HepG2 (cell line): ENCODE data around the gene LIF. TPM values are rescaled to one million over a fixed set of nuclear protein-coding genes. Genes with fewer than 3 reads are reported as not detected.

ENCODE experiments used
- MYC ChIP-seq: sonication (generic); formaldehyde crosslinking; IDR thresholded peaks from 2 replicates; pipeline ENCODE4 v1.9.0; 2021; ENCODE audit warnings: missing genetic modification reagents, borderline replicate concordance
- POLR2G ChIP-seq: fragments of 200-400 bp; formaldehyde crosslinking; IDR thresholded peaks from 2 replicates; pipeline ENCODE4 v1.6.1; 2018; ENCODE audit warnings: mild to moderate bottlenecking, low read depth, low read length, moderate library complexity
- RXRA ChIP-seq: sonication (generic); formaldehyde crosslinking; IDR thresholded peaks from 2 replicates; pipeline ENCODE4 v1.5.1; 2020; ENCODE audit warnings: missing genetic modification reagents
- SP2 ChIP-seq: sonication (generic); formaldehyde crosslinking; IDR thresholded peaks from 2 replicates; pipeline ENCODE4 v1.5.1; 2020; ENCODE audit warnings: mild to moderate bottlenecking, missing genetic modification reagents
- U2AF1 ChIP-seq: fragments of 200-400 bp; formaldehyde crosslinking; optimal IDR thresholded peaks from 2 replicates; pipeline ENCODE3; 2017; ENCODE audit warnings: mild to moderate bottlenecking, low read depth, low read length
- polyA plus RNA-seq, 8 experiments: library from polyadenylated mRNA; depleted of rRNA in 3 of 8; stranded (reverse) in 7 of 8; unstranded in 1 of 8; fragments of >200 nt; fragmentation: Illumina TruSeq in 4 of 8; extraction: Trizol in 4 of 8; gene quantifications; 2 replicates each; pipeline versions ENCODE4 v1.2.1 to v1.2.3, GENCODE V29; 2011 to 2016; ENCODE audit warnings: low read depth in 4 of 8, missing spikeins in 1 of 8, mixed read lengths in 1 of 8; ENCODE audit not compliant: insufficient read depth in 1 of 8
- total RNA-seq, 5 experiments: library from RNA; depleted of rRNA; stranded (reverse); fragments of >200 nt; fragmentation: Illumina TruSeq; extraction: Trizol; gene quantifications; 2 replicates each; pipeline ENCODE4 v1.2.3, GENCODE V29; 2016; ENCODE audit warnings: low read depth in 1 of 5
- TF ChIP-seq, protein P1 (sequence below): sonication (generic); IDR thresholded peaks from 2 replicates; pipeline ENCODE4 v1.6.1; 2016; ENCODE audit warnings: low read depth, borderline replicate concordance
- TF ChIP-seq, protein P2 (sequence below): sonication (generic); formaldehyde crosslinking; IDR thresholded peaks from 2 replicates; pipeline ENCODE4 v1.4.0; 2020; ENCODE audit warnings: mild to moderate bottlenecking, missing genetic modification reagents
- TF ChIP-seq, protein P3 (sequence below): sonication (generic); formaldehyde crosslinking; IDR thresholded peaks from 2 replicates; pipeline ENCODE4 v1.4.0; 2020; ENCODE audit warnings: missing genetic modification reagents
- TF ChIP-seq, protein P4 (sequence below): sonication (generic); formaldehyde crosslinking; IDR thresholded peaks from 2 replicates; pipeline ENCODE4 v1.5.0; 2020; ENCODE audit warnings: missing genetic modification reagents

LIF gene
- total and polyA plus RNA-seq, 2 of the 13 experiments (the other 11 are each of a cell fraction or from before 2014, with no cell fraction given), result 3.6 to 8.5 TPM

DNA sequence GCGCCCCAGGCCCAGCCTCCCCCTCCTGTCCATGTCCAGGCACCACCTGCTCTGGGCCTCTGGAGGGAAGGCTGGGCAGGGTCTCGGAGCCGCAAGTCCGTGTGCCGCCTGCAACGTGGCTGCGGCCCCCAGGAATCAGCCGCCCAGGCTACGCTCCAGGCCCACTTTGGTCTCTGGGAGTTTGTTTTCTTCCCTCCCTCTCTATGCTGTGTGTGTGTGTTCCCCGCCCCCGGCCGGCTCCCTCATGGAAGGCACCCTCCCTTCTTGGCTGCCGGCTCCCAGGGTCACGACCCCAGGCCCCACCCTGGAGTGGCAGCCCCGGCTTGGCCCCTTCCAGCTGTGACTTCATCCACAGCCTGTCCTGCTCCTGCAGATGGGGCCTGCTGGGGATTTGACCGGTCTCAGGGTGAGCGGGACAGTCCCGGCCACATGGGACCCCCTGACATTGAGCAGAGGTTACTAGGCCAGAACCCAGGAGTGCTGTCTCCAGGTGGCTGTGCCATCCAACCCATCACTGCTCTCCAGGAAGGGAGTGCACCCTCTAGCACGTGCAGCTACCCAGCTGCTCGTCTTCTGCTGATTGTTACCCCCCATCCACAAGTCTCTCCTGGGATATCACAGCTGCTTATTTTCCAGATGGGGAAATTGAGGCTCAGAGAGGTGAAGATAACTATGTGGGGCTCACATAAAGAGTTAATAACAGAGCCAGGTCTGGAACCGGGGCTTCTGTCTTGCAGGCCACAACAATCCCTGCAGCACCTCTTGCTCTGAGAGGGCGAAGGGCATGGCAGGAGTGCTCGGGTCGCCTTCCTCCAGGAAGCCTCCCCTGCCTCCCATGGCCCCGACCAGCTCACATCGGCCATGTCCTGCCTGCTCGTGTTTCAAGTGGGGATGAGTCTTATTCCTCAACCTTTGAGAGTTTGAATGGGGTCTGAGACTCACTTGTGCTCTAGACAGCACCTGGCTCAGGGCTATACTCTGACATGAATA lies 2.8 kb upstream of the LIF start (continued):
- TF ChIP-seq, protein P1, sequence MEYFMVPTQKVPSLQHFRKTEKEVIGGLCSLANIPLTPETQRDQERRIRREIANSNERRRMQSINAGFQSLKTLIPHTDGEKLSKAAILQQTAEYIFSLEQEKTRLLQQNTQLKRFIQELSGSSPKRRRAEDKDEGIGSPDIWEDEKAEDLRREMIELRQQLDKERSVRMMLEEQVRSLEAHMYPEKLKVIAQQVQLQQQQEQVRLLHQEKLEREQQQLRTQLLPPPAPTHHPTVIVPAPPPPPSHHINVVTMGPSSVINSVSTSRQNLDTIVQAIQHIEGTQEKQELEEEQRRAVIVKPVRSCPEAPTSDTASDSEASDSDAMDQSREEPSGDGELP, result 0 out of 2 replicates have a peak, but pooled peaks have one; percentile 18
- TF ChIP-seq, protein P2, sequence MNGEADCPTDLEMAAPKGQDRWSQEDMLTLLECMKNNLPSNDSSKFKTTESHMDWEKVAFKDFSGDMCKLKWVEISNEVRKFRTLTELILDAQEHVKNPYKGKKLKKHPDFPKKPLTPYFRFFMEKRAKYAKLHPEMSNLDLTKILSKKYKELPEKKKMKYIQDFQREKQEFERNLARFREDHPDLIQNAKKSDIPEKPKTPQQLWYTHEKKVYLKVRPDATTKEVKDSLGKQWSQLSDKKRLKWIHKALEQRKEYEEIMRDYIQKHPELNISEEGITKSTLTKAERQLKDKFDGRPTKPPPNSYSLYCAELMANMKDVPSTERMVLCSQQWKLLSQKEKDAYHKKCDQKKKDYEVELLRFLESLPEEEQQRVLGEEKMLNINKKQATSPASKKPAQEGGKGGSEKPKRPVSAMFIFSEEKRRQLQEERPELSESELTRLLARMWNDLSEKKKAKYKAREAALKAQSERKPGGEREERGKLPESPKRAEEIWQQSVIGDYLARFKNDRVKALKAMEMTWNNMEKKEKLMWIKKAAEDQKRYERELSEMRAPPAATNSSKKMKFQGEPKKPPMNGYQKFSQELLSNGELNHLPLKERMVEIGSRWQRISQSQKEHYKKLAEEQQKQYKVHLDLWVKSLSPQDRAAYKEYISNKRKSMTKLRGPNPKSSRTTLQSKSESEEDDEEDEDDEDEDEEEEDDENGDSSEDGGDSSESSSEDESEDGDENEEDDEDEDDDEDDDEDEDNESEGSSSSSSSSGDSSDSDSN (CRISPR knock-in tag), result peak; percentile 43; the same call in 1 of the 2 replicates
- TF ChIP-seq RXRA (peak; percentile 58; the same call in 1 of the 2 replicates), POLR2G (peak; percentile 53; the same call in 1 of the 2 replicates), U2AF1 (peak; percentile 23), SP2 (CRISPR knock-in tag) (no peak), MYC (CRISPR knock-in tag) (peak; percentile 49; the same call in 1 of the 2 replicates)
- TF ChIP-seq, protein P3, sequence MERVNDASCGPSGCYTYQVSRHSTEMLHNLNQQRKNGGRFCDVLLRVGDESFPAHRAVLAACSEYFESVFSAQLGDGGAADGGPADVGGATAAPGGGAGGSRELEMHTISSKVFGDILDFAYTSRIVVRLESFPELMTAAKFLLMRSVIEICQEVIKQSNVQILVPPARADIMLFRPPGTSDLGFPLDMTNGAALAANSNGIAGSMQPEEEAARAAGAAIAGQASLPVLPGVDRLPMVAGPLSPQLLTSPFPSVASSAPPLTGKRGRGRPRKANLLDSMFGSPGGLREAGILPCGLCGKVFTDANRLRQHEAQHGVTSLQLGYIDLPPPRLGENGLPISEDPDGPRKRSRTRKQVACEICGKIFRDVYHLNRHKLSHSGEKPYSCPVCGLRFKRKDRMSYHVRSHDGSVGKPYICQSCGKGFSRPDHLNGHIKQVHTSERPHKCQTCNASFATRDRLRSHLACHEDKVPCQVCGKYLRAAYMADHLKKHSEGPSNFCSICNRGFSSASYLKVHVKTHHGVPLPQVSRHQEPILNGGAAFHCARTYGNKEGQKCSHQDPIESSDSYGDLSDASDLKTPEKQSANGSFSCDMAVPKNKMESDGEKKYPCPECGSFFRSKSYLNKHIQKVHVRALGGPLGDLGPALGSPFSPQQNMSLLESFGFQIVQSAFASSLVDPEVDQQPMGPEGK (CRISPR knock-in tag), result peak; percentile 64
- TF ChIP-seq, protein P4, sequence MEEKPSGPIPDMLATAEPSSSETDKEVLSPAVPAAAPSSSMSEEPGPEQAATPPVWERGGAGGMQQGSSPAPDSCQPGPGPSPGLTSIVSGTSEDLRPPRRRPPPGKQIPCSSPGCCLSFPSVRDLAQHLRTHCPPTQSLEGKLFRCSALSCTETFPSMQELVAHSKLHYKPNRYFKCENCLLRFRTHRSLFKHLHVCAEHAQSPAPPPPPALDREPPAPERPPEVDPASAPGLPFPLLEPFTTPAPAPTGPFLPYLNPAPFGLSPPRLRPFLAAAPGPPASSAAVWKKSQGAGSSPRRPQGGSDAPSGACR (CRISPR knock-in tag), result no peak
